Erythroblast (primary cell): Measurements from ENCODE around the gene PUS1.

Experiments used
- GATA1 ChIP-seq: IDR thresholded peaks from 2 replicates; pipeline ENCODE4 v1.6.1; 2011; ENCODE audit warnings: low read depth, mild to moderate bottlenecking, control low read depth, low read length, moderate library complexity
- POLR2A ChIP-seq: IDR thresholded peaks from 2 replicates; pipeline ENCODE4 v1.6.1; 2011; ENCODE audit warnings: mild to moderate bottlenecking, low read length

DNA sequence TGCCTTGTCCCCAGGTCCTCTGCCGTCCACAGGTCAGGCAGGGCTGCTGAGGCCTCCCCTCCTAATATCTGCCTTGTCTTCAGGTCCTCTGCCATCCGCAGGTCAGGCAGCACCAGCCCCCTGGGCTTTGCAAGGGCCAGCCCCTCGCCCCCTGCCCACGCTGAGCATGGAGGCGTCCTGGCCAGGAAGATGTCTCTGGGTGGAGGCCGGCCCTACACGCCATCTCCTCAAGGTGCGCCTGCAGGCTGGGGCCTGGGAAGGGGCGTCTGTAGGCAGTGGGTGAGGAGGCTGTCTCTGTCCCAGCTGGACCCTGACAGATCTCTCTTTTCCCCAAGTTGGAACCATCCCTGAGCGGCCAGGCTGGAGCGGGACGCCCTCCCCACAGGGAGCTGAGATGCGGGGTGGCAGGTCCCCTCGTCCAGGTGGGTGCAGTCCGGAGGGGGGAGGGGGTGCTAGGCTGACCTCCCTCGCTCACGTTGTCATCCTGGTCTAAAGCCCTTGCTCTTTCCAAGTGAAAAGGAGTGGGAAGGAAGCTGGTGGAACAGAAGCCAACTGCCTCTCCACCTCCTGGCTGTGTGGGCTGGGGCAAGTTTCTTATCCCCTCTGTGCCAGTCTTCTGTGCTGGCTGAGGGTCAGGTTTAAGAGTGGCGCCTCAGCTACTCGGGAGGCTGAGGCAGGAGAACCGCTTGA, 13.9 kb upstream of the PUS1 start:
- TF ChIP-seq POLR2A (no peak), GATA1 (no peak)
